GM18505 (cell line): Measurements from ENCODE around the gene FHL1.
A peak's percentile ranks its signal among the peaks of the same experiment; 100 is the strongest.

Experiments
- ATAC-seq: cut with Tn5 transposase; IDR thresholded peaks from one replicate; pipeline ENCODE4 v1.9.1; 2021; ENCODE audit not compliant: unreplicated experiment
- POLR2A ChIP-seq: IDR thresholded peaks from 4 replicates; pipeline ENCODE4 v1.6.1; 2011; ENCODE audit warnings: borderline replicate concordance; ENCODE audit not compliant: insufficient read depth, insufficient read length; ENCODE audit errors: extremely low read depth

Gene FHL1

DNA sequence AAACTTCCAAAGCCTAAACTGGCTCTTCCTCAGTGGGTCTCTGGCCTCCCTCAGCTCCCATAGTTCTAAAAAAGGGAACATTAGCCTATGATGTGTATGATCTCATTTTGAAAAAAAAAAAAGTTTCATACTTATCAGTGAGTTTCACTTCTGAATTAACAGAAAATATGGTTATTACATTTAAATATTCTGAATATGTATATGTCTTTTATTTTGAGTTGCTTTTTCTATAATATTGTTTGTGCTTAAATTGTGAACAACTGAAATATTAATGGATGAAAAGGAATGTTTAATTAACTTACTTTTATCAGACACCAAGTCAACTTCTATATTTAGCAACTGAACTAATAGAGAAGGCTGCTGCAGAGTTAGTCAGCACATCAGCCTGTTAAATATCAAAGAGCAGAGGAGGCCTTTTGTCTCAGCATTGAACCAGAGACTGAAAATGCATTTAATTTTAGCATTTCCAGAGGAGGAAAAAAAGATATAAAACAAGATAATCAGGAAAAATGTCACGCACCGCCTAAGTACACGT is 20.4 kb upstream of the FHL1 start:
- TF ChIP-seq POLR2A: no peak

GRCh38 chrX:136128743-136129142 is 18.6 kb upstream of the FHL1 start:
- TF ChIP-seq POLR2A: no peak
- no peak for ATAC-seq

More for the DNA sequence above, 20.4 kb upstream of the FHL1 start:
- no peak for ATAC-seq

- TF ChIP-seq POLR2A: no peak
- ATAC-seq: no peak
Measured at GRCh38 chrX:136130931-136131833, 16.2 kb upstream of the FHL1 start.

DNA sequence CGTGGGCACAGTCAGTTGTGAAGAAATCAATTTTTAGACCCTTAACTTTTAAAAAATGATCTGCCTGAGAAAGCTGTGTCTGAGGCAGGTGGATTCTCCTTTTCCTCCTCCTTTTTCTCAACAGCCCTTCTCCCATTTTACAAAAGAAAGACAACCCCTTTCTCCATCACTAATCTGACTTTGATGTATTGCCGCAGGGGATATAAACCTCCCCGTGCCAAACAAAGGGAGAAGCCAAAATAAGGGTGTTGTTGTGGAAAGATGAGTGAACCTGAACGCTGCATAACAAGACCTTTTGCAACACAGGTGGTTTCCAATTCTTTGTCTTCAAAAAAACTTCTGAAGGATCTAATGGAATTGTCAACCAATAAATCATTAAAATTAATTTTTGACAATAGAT is 8.4 kb upstream of the FHL1 start:
- ATAC-seq: no peak
- no peak for TF ChIP-seq POLR2A

- TF ChIP-seq POLR2A: no peak
- ATAC-seq: no peak
Measured at GRCh38 chrX:136141569-136141968, 5.8 kb upstream of the FHL1 start.

- no peak for ATAC-seq
- TF ChIP-seq POLR2A: no peak
Measured at GRCh38 chrX:136142592-136142991, 4.7 kb upstream of the FHL1 start.

GRCh38 chrX:136143711-136144110 is 3.6 kb upstream of the FHL1 start:
- no peak for ATAC-seq
- TF ChIP-seq POLR2A: no peak

GRCh38 chrX:136146614-136147314 is 569 bp upstream of the FHL1 start:
- peak; percentile 34 for ATAC-seq
- no peak for TF ChIP-seq POLR2A

GRCh38 chrX:136147976-136148375 is 643 bp downstream of the FHL1 start:
- no peak for TF ChIP-seq POLR2A
- ATAC-seq: no peak

- TF ChIP-seq POLR2A: no peak
Measured at GRCh38 chrX:136148391-136148790, 1.1 kb downstream of the FHL1 start.

DNA sequence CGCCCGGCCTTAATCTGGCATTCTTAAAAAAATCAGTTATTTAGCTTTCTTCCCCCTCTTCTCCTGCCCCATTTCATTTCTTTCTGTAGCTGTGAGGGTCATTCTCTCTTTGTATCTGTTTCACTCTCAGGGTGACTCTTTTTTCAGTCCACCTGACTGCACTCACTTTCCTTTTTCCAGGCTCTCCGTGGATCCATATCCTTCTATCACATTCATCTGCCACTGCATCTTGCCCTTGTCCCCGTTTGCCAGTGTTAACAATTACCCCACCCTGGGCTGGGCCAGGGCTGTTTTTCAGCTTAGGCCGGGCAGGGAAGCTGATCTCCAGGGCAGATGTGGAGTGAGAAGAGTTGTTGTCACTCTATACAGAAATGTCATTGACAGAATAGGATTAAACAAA is 7.7 kb downstream of the FHL1 start:
- ATAC-seq: no peak
- no peak for TF ChIP-seq POLR2A

More at GRCh38 chrX:136148391-136148790, 1.1 kb downstream of the FHL1 start:
- ATAC-seq: no peak

DNA sequence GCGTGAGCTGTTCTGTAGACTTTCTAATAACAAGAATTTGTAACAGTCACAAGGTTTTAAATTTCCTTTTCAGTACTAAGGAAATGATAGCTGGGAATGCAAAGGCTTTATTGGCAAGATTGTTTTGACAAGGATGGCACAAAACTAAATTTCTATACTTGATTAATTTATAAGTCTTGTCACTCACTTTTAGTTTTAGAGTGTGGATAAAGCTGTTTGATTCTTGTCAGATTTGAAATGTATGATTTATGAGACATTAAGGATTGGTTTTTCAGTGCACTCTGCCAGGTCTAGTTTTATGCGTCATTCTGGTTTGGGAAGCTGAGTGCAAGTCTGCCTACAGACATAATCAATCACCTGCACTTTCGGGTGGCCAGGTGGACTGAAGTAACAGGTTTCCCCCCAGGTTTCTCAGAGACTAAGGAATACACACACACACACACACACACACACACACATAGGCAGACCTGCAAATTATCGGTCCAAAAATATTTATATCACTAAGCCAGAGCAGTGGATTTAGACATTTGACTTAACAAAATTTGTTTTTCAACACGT is 9.3 kb downstream of the FHL1 start:
- no peak for ATAC-seq
- TF ChIP-seq POLR2A: no peak

GRCh38 chrX:136157187-136157586 is 9.9 kb downstream of the FHL1 start:
- ATAC-seq: no peak
- TF ChIP-seq POLR2A: no peak
